ENCODE results near the gene POLE2. TPM values are rescaled to one million over a fixed set of nuclear protein-coding genes. Genes with fewer than 3 reads are reported as not detected.

The POLE2 gene
- 19.9 and 24.3 TPM in 2 replicates for total RNA-seq

GRCh38 chr14:49687942-49688700 is at the start of gene POLE2:
Gene POLE2, minus strand, starts transcription at chr14:49688214. Its CDS starts 11 bp downstream, at chr14:49688203.

GRCh38 chr14:49692811-49693734 is 5.1 kb upstream of the POLE2 start, which contains the start of gene KLHDC1:
Gene KLHDC1, plus strand, starts transcription at chr14:49693120. Its CDS starts 75 bp downstream, at chr14:49693195.

GRCh38 chr14:49634547-49635334 is 53.3 kb downstream of the POLE2 start, which contains the start of gene DNAAF2:
Gene DNAAF2, minus strand, starts transcription at chr14:49635244. Its CDS starts 95 bp downstream, at chr14:49635149.

GRCh38 chr14:49620182-49621113 is 67.6 kb downstream of the POLE2 start, which contains the start of the genes MGAT2 and RPL36AL:
Gene MGAT2, plus strand, starts transcription at chr14:49620799. Its CDS starts 470 bp downstream, at chr14:49621269.
Gene RPL36AL, minus strand, starts transcription at chr14:49620626. Its CDS starts 1,522 bp downstream, at chr14:49619104.

GRCh38 chr14:49598485-49599300 is 89.3 kb downstream of the POLE2 start, which contains the start of gene LRR1:
Gene LRR1, plus strand, starts transcription at chr14:49598940. Its CDS starts 81 bp downstream, at chr14:49599021.

Other genes with a start within 250 kb of the POLE2 start
- 6,404 and 13,056 TPM in 2 replicates for gene RPS29, start 101.8 kb downstream of the POLE2 start, total RNA-seq
- 18.2 and 22.9 TPM in 2 replicates for gene LRR1, start 89.3 kb downstream of the POLE2 start, total RNA-seq
- 211 and 214 TPM in 2 replicates for gene RPL36AL, start 67.6 kb downstream of the POLE2 start, total RNA-seq
- 95.0 and 103 TPM in 2 replicates for gene MGAT2, start 67.4 kb downstream of the POLE2 start, total RNA-seq
- gene DNAAF2, start 53.0 kb downstream of the POLE2 start, total RNA-seq = 3.5 and 9.6 TPM in 2 replicates
- gene KLHDC1, start 4.9 kb upstream of the POLE2 start, total RNA-seq = 0.86 and 3.4 TPM in 2 replicates
- 48.6 and 63.7 TPM in 2 replicates for gene KLHDC2, start 79.9 kb upstream of the POLE2 start, total RNA-seq
- gene NEMF, start 164.6 kb upstream of the POLE2 start, total RNA-seq = 19.6 and 22.7 TPM in 2 replicates
- 58.8 and 75.3 TPM in 2 replicates for gene ARF6, start 204.9 kb upstream of the POLE2 start, total RNA-seq